EL (cell line): ENCODE measurements around the gene SERINC2.

Experiments used
- DNase-seq: peaks from one replicate; pipeline ENCODE4 v3.0.0-alpha.2; 2016

The SERINC2 gene

DNA sequence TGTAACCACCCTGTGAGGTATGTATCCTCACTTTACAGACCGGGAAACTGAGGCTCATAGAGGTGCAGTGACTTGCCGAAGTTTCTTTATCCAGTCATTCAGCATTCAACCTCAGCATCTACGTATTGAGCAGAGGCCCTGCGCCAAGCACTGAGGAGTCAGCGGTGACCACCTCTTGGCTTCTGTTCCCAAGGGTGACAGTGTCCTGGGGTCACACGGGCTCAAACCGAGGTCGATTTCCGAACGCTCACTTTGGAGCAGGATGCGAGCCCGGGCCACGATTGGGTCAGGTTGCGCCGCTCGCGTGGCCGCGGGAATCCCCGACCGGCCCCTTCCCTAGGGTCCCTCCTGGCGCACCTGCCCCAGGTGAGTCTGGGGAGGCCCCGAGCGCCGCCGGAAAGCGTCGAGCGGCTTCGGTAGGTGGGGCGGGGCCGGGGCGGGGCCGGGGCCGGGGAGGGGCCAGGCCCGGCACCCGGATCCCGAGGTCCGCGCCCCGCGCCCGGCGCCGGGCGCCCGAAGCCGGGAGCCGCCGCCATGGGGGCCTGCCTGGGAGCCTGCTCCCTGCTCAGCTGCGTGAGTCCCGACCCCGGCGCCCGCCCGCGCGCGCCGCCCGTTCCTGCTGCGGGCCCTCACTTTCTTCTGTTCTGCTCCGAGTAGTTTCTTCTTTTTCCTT, at the start of gene SERINC2:
Gene SERINC2, plus strand, starts transcription at position 482 of the 673 bp plus-strand sequence. Its CDS starts 53 bp downstream, at position 535.
- peak; percentile 33 for DNase-seq

DNA sequence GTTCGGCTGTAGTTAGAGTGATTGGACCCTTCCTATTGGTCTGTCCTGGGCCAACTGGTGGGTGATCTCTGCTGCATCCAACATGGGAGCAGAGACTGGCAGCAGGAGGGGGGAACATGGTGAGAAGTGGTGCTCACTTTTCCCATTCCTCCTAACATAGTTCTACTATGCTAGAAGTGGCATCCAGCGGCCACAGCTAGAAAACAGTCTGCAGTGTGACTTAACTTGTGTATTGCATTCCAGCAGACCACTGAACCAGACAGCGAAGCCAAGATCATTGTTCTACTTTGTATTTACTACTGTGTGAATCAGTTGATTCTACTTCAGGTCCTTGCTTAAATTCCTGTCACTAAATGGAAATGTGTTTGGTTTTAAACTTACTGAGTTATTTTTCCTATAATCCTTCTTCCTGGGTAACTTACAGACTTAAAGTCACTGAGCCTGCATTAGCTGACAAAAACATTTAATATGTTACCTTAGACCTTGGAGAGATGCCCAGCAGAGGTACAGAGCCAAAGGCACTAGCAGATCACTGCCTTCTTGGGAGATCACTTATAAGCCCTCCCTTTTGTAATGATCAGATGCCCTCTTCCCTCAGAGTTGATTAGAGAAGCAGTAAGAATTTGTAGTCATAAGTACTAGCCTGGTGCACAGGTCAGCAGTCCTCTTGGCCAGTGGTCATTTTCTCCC, 48.3 kb upstream of the SERINC2 start:
- DNase-seq: no peak

DNA sequence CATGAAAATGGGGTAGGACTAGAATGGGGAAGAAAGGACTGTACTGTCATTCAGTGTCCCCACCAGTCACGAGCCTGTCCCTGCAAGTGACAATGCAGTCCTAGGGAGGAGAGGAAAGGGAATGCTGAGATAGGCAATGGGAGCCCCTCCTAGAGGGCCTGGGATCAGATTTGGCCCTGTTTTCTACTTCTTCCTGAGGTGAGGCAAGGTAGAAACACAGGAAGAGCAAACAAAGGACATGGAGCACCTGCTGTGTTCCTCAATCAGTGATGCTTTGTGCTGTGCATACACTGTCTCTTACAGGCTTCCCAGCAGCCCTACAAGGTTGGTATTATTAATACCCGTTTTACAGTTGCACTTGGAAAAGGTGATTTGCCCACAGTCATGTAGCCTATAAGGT, 46.2 kb upstream of the SERINC2 start:
- no peak for DNase-seq

DNA sequence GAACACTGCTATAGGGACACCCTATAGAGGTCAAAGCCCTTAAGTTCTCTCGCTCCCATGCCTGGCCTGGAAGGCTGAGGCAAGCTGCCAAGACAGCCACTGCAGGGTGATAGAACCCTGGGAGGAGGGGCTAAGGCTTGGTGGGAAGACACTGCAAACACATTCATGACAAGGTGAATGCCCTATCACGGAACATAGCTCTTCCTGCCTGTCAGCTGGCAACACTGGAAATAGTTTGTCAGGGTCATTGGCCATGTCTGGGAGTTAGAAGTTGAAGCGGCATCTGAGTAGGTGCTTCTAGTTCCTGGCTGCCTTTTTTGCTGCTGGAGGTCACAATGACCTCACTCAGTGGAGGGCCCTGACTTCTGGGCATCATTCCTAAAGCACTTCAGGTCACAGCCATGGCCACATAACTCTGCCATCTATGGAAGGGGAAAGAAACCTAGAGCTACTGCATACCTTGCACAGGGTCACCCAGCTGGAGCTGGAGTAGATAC, 44.4 kb upstream of the SERINC2 start:
- no peak for DNase-seq

DNA sequence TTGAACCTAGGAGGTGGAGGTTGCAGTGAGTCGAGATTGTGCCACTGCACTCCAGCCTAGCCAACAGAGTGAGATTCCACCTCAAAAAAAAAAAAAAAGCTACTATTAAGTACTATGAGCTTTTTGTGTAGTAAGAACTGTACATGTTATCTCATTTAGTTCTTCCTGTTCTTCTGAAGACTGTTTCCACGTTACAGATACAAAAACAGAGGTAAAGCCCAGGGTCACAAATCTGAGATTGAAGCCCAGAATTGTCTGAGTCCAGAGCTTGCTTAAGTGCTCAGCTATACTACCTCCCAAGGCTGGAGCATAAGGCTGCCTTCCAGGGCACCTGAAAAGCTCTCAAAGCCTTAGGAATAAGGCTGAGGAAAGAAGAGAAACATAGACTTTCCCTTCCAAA, 43.0 kb upstream of the SERINC2 start:
- DNase-seq: no peak

DNA sequence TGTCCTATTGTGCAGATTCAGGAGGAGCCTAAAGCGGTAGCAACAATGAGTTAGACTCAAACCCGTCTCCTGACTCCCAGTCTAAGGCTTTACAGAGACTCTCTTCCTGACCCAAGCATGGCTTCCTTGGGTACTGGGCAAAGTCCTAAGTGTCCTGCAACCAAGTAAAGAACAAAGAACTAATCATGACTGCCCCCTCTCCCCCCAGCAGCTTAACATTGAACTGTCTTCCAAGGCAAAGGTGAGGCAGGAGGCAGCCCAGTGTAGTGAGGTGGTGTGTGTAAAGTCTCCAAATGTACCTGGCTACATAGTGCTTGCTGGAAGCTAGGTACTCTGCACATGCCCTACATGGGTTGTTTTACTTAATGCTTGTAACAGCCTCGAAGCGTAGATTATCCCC, 42.4 kb upstream of the SERINC2 start:
- no peak for DNase-seq

DNA sequence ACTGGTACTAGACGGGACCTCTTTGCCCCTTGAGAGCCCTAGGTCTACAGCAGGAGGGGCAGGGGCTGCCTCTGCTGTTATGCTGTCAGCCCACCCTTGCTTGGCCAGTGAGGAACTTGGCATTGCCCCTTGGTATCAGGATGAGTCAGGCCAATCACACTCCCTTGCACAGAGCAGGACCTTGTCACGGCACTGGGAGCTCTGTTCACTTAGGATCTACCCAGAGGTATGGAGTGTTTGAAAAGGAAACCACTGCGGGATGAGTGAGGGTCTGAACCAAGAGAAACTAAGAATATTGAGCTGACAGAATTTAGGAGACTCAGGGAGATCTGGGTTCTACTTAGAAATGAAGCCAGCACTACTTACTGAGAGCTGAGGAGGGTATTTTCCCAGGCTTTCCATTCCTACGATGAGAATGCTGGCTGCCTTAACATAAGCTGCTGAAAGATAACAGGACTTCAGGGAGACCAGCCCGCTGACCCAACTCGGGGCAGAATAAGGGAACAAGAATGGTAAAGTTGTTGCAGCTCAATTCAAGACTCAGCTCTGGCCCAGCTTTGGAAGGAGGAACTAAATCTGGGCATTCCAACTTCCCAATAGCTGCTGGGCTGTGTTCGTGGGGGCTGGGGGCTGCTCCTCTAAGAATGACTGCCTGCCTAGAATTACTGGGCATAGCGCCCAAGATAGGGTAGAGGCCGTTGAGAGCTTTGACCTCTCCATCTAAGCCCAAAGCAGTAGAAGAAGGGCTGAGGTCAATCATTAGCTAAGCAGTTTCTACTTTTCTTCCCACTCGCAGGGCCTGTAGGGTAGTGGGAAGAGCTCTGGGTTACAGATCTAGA, 41.7 kb upstream of the SERINC2 start:
- DNase-seq: no peak

DNA sequence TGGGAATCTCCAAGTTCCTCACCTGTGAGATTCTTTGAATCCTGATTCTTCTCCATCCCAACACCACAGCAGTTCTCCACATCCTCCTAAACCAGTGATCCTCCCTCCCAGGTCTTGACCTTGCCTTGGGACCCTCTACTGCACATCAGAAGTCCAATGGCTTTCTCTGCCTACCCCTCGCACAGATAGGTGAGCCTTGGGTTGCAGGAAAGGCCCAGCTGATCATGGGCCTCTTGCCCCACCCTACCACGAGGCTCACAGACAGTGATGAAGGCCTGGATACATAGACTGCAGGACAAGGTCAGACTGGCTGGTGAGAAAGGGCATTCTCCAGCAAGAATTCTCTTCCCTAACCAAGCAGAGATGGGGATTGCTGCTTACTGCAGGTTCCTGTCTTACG, 41.0 kb upstream of the SERINC2 start:
- no peak for DNase-seq

DNA sequence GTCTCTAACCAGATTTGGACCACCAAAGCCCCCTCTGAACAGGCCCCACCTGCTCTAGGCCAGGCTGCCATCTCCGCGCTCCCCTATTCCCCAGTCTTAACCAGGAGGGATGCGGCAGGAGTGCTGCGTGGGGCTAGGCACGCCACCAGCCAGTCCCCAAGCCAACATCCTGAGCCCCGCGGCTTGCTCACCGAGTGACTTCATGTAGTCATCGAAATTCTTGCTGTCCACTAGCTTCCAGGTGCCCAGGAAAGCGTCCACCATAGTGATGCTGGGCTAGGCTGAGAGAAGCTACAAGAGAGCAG, 40.3 kb upstream of the SERINC2 start:
- no peak for DNase-seq

DNA sequence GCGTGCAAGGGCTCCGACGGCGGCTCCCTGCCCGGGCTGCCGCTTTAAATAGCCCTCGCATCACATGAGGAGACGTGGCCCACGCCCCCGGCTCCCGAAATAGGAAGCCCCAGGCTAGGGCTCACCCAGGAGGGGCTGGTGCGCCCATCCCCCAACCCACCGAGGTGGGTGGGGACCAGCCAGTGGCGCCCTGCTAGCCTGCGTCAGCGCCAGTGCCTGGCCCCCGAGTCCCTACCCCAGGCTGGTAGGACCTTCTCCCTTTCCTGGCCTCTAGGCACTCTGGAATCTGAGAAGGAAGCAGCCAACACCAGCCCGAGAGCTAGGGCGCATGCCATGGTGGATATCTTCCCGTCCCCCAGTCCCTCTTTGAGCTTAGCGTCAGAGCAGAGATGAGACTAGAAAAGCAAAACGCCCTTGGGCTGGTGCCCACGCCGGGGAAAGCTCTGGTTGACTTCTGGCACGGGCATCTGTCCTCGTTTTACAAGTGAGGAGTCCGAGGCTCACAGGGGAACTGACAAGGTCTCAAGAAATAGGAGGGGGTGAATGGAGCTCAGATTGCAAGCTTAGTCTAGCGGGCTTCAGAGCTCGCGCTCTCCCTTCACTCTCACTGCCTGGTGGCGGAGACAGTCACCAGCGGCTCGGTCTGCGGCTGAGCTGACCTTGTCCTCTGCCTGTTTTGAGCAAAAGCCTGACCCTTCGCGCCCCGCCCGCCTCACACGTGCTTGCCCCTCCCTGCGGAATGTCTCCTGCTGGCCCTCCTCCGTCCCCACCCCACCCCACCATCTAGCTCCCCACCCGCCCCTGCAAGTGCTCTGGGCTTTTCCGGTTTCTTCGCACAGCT, 39.7 kb upstream of the SERINC2 start, which contains the start of gene FABP3:
Gene FABP3, minus strand, starts transcription at position 21 of the 841 bp plus-strand sequence. CDS start 62 bp downstream, outside the sequence.
- peak; percentile 76 for DNase-seq

DNA sequence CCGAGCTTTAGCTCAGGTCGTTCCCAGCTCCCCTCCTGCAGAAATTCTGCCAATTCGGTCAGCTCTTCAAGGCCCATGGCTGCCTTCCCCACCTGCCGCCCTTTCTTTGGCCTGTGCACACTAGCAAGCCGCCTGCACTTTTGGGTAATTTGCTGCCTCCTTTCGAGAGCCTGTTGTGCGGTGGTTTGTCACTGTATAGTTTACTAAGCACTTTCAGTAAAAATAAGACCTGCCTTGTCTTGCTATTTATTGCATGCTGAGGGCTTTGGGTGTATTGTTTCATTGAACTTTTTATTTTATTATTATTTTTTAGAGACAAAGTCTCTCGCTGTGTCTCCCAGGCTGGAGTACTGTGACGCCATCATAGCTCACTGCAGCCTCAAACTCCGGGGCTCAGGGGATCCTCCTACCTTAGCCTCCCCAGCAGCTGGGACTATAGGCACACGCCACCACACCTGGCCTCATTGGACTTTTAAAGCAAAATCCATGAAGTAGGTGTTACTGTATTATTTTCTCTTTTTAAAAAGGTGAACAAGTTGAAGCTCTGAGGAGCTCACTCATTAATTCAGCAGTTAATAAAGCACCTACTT, 39.0 kb upstream of the SERINC2 start:
- DNase-seq: no peak

DNA sequence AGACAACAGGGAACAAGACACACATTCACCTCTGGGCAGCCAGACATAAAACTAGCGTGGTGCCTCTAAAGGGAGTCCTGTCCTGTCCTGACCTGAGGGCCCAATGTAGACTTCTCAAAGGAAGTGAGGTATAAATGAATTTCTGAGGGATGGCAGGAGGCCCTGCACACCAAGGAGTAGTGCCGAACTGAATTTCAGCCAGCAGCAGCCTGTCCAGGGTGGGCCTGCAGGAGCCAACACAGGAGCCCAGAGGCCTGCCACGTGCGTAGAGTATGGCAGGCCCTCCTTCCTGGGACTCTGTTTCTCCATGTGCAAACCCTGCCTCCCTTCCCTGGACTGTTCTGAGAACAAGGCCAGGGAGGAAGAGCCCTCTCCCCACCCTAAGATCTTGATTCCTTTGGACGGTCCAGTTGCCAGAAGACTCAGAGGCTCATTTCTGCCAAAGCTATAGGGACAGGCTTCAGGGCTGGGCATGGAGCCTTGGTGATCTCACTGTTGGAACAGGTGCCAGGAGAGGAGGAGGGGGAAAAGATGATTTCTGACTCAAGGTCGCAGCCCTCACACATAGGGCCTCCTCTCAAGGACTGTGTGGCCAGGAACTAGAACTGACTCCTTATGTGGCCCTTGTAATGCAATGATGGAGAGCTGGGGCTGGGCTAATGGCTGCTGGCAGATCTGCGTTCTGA, 38.4 kb upstream of the SERINC2 start:
- peak; percentile 50 for DNase-seq

DNA sequence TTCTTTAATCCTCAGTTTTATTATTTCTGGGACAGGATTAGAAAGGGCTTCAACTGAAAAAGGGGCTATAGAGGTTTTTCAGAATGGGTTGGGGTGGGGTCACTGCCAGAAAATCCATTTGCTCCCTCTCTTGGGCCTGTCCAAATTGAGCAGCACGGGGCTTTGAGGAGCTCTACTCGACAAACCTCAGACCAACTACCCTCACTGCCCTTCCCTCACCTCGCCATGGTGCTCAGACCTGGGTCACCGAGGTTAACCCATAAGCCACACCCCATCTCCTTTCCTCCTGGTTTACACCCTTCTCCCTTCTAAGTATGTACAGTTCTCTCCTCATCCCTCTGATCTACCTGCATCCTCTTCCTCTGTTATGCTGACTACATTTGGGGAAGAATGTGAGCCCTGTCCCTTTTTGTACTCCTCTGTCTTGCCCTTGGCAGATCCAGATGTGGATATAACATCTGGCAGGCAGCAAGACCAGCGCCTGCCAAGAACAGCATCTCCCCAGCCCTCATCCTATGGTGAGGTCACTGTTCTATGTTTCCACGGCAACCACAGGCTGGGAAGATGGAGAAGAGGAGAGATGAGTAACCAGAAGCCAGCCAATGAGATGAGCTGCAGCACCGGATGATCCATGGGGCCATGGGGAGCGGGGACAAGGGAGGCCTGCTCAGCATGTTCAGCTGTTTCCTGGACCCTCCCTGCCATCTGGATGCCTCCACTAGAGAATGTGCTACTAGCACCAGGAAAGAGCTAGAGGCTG, 36.5 kb upstream of the SERINC2 start:
- peak; percentile 97 for DNase-seq

DNA sequence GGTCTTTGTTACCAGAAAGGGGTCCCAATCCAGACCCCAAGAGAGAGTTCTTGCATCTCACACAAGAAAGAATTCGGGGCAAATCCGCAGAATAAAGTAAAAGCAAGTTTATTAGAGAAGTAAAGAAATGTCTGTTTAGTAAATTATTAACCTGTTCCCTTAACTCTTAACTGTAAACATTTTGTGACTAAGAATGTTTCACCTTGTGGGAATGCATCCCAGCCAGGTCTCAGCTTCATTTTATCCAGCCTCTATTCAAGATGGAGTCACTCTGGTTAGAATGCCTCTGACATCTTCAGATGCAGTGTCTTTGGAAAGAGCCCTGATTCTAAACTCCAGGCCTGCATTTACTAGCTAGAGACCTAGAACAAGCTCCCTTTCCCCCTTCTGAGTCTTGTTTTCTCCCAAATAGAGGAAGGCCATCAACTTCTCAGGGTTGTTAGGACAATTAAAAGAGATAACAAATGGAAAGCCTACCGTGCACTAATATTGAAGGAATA, 35.6 kb upstream of the SERINC2 start:
- no peak for DNase-seq

DNA sequence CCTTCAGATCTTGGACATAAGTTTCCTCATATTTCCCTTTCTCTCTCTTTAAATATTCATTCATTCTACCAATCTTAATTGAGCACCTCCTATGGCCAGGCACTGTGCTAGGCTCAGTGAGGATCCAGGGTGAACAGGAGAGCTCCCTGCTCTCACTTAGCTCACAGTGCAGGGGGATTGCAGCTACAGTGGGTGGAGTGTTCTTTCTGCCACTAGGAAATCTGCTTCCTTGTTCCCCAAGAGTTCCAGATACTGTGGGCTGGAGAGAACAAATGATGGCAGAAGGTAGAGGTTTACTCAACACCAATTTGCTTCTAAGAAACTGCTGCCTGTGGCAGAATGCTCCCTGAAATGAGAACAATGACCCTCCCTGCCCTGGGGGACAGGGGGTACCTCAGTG, 35.0 kb upstream of the SERINC2 start:
- DNase-seq: no peak

DNA sequence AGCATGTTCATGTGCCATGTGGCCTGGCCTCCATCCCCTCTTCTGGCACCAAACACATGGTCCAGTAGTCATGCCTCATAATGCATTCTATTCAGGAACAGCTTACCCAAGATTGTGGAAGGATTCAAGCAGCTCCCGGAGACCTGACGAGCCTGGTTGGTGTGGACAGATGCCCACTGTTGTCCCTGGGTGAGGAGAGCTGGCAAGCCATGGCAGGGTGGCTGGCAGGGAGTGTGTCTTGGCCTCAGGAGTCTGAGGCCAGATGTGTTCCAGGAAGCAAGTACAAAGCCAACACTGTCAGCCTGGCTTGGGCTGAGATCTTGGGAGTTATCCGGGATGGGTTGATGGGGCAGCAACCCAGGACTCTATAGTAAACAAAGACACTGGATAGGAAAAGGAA, 32.8 kb upstream of the SERINC2 start:
- DNase-seq: no peak

DNA sequence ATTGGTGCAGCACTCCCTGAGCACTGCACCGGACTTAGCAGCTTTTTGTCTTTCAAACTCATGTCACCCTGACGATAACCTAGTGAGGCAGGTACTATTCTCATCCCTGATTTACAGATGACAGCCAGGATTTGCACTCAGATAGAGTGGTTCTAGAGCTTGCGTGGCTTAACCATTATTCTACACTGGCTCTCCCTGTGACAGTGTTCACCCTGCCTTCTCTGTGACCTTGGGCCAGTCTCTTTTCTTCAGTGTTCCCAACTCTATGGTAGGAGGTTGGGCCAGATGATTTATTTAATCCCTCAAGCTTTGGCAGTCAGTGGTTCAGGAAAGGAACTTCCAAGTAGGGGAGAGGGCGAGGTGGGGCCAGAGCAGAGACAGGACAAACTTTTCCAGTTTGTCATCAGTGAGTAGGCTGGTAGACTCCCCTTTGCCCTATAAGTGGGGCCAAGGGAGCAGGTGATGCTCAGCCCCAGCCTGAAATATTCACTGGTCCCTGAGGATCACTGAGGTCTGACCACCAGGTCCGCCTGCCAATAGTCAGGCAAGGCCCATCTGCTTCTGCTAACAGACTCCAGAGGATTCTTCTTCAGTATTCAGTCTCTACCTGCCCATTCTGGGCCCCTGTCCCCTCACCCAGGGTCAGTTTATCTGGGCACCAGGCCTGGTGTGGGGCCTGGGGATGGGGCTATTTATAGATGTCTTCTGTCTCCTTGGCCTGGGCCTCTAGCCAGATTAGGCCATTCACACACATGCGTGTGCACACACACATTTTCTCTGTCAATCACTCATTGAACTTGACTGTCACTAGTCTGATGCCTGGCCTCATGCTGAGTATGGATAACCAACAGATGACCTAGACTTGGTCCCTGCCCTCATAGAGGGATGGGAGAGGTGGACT, 31.4 kb upstream of the SERINC2 start:
- DNase-seq: no peak

DNA sequence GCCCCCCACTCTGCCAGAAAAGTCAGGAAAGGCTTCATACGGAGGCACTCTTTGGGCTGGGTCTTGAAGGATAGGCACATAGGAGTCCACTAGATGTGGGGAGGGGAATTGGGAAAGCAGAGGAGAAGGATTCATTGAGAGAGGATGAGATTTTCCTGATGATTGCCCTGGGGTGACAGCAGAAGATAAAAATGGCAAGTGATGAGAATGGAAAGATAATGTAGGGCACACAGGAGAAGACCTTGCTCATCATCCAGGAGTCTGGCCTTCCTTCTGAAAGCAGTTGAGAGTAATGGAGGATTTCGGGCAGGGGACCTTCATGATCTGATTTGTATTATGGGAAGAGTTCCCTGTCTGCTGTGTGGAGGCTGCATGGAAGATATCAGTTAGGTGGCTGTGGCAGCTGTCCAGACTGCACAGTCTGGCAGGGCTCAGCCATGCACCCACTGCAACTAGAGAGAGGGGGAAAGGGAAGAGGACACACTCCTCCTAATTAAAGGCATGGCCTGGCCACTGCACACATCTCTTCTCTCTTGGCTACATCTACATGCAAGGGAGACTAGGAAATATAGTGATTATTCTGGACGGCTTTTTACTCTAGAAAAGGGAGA, 30.5 kb upstream of the SERINC2 start:
- no peak for DNase-seq

DNA sequence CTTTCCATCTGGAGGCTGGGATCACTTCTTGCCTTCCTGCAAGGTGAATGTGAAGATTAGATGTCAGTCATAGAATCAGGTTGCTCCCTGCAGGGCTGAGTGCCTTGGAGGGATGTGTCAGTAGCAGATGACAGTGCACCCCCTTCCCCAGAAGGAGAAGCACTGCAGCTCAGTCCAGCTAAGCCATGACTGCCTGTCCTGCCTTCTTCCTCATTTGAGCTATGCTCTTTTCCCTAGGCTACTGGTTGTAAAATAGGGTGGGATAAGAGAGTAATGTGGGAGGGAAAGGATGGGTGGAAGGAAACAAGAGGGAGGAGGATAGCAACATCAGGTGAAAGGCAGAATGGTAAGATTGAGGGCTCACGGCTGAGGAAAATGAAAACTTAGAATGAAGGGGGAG, 29.0 kb upstream of the SERINC2 start:
- no peak for DNase-seq
